AG08395 (cell line): ENCODE measurements around the gene EBF4.

ENCODE experiments used
- DNase-seq: peaks from one replicate; pipeline ENCODE4 v3.0.0; 2012; ENCODE audit warnings: mixed read lengths, low spot score

EBF4 gene

GRCh38 chr20:2745060-2745910 is 52.7 kb downstream of the EBF4 start:
- DNase-seq = no peak

DNA sequence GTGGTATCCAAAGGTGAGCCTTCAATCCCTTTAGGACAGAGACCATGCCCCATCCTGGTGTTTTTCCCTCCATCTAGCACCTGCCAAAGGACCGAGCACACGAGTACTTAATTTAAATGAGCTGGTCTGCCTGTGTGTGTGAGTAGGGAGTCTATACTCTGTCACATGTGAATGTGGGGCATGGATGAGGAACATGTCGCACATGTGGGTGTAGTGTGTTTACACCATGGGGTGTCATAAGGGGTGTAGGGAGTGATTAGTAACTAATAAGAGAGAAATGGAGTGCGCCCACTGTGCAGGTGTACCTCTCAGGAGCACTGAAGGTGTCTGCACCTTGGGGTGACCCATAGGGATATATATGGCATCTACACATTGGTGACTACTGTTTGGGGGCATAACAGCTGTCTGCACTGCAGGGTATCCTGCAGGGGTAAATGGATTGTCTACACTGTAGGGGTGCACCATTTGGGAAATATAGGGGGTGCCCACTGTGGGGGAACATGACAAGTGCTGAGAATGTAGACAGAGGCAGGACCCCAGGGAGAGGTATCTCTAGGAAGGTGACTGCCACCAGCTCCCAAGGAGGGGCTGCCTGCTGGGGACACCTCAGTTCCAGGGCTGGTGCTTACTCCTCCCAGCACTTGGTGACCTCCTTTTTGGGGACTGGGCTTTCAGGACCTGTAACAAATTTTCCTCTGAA is 53.5 kb downstream of the EBF4 start:
- no peak for DNase-seq

GRCh38 chr20:2746636-2747265 is 54.2 kb downstream of the EBF4 start:
- no peak for DNase-seq

DNA sequence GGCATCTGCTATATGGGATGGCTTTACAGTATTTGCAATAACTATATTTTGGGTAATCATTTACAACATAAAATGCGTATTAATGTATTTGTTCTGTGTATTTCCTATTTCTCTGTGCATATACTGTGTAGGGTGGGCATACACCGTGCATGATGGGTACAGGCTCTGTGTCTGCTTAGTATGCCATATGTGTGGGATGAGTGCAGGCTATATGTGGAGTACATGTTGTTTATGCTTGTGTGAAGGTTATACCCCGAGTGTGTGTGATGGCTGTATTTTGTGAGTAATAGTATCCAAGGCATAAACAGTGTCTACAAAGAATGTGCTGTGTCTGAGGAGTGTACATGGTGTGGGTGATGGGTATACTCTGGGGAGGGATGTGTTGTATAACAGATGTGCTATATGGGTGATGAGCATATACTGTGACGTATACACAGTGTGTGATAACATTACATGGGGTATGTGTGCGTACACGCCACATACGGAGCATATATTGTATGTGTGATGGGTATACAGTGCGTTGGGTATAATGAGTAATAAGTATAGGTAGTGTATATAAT is 55.2 kb downstream of the EBF4 start:
- DNase-seq = no peak

DNA sequence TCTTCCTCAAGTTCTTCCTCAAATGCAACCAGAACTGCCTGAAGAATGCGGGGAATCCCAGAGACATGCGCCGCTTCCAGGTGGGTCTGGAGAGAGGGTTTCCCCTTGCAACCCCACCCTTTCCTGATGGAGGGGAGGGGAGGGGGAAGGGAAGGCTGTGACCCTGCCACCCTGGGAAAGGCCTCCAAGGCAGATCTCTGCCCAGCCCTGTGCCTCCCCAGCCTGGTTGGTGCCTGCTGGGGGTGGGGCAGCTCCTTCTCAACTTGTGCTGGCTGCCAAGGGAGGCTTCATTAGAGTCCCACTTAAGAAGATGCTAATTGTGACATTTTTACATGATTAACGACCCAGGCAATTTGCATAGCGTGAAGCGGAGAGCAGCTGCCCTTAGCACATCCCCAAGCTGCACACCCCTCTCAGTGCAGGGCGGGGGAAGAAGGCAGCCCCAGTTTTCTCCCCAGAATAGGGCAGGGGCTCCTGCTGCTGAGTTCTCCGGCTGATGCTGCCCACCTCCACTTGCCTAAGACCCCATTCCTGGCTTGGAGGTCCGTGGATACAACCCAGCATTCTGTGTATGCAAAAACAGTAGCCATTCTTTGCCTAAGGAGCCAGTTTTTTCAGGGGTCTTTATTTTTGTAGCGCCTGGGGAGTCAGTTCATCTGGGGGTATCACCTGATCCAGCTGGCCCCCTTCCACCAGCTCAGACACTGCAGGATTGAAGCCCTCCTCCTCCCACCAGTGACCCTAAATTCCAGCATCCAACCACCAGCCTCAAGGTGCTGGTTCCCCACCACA is 56.2 kb downstream of the EBF4 start:
- no peak for DNase-seq

GRCh38 chr20:2749343-2749950 is 56.9 kb downstream of the EBF4 start:
- no peak for DNase-seq

DNA sequence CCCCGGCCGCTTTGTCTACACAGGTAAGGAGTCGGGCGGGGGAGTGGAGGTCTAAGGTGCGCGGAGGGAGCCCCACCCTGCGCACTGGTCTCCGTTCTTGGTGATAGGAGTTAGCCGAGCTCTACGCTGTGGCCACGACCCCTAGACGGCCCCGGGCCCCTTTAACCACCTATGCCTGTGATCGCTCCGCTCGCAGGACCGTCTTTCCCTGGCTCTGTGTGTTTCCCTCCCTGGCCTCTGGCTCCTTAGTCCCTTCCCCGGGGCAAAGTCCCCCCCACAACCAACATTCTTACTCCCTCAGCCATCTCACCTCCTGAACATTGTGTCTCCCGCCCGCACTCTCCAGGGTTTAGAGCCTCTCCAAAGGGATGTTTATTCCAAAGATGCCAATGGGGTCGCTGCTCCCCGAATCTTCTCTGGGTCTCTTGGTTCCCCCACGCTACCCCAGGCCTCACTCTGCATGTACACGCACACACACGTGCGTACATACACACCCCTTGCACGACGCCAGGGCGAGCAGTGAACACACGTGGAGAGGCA is 57.4 kb downstream of the EBF4 start:
- DNase-seq = no peak

DNA sequence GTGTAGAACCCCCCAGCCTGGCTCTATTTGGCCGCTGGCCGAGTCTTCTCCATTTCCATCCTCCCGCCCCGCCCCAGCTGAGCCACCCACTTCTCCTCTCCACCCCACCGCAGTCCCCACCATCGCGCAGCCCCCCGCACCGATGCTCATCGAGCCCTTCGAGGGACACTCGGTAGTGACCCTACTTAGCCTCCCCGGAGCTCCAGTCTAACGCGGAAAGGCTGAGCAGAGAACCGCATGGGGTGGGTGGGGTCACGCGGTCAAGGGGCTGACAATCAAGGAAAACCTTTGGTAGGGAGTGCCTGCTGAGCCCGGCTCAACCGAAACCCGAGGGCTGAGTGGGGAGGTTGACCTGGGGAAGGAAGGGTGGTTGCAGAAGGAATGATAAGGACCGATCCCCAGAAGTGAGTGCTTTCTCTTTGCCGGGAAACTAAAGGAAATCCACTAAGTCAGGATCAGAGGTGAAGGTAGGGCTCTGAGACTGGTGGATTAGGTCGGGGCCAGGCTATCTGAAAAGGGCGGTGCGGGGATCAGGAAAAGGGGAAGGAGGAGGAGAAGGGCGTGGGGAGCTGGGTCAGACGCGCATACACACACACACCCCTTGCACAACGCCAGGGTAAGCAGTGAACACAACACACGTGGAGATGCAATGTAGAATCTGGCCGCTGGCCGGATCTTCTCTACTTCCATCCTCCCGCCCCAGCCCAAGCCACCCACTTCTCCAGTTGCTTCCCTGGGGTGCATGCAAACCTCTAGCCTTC is 58.1 kb downstream of the EBF4 start:
- peak; percentile 40 for DNase-seq

- DNase-seq = no peak
These were observed 58.8 kb downstream of the EBF4 start for GRCh38 chr20:2751347-2751877.

GRCh38 chr20:2751878-2752566 is 59.4 kb downstream of the EBF4 start:
- no peak for DNase-seq

DNA sequence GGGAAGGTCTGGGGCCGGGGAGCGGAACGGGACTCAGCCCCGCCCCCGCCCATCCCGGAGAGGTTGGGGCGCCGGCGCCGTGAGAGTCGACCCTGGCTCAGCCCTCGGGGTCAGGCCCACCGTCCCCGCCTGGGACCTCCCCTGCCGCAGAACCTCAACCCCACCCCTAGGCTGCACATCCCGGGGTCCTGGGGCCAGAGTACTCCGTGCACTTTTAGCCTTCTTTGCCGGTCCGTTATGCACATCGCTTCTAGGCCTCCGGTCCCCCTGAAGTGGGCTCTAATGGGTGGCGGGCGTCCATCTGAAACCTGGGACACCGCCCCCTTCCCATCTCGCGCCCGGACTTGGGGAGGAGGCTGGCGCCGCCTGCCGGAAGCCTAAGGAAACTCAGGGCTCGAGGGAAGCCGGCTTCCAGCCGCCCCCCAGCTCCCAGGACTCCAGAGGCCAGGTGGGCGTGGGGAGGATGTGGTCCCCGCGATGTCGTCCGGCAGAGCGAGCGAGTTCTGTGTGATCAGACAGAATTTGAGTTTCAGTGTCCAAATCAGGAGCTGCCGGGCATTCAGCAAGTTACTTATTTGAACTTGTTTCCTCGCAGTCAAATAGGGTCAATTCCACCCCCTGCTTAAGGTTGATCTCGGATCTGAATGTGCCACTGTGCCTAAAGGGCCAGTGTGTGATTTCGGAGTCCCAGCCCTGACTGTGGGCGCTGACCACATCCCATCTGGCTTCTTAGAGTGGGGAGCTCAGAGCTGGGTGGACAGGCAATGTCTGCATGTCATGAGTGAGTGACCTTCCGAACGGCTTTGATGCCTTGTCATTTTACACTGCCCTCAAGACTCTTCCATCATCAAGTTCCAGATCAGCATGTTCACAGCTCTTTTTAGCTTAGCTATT is 60.2 kb downstream of the EBF4 start:
- peak; percentile 49 for DNase-seq

- no peak for DNase-seq
These were observed 61.0 kb downstream of the EBF4 start for GRCh38 chr20:2753461-2754040.

GRCh38 chr20:2754424-2754823 is 61.8 kb downstream of the EBF4 start:
- DNase-seq = no peak

DNA sequence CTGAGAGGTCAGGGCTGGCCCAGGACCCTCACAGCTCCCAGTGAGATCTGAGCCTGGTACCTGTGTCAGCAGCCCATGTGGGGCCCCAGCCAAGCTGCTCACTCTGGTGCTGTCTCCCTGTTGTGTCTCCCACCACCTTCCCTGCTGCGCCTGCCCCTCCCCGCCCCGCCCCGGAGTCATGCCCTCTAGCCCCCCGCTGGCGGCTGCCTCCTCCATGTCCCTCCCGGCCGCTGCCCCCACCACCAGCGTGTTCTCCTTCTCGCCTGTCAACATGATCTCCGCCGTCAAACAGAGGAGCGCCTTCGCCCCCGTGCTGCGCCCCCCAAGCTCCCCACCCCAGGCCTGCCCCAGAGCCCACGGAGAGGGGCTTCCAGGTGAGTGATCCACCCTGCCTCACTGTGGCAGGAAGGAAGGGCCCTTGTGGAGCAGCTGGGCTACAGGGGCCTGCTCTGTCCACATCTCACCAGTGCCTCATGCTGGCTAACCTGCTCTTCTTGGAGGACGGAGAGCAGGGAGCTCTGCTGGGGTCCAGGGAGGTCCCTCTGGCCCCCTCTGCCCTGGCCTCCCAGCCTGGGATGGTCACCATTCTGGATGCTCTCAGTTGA is 63.0 kb downstream of the EBF4 start:
- DNase-seq = no peak

- DNase-seq = peak; percentile 69
These were observed 63.6 kb downstream of the EBF4 start for GRCh38 chr20:2756056-2756611.

DNA sequence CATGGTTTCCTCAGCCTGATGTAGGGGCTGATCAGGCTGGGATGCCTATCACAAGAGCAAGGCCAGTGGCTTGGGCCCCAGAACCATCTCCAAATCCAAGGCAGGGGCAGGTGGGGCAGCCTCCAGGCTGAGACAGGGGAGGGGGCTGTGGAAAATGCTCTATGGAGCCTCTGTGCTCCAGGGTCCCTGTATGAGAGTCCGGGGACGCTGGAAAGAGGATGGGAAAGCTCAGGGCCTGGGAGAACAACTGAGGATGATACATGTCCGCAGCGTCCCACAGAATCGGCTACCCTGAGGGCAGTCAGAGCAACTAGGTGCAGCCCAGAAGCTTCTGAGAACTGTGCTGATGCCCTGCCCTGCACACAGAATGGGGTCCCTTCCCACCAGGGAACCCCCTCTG is 64.4 kb downstream of the EBF4 start:
- DNase-seq = no peak

GRCh38 chr20:2757969-2758368 is 65.4 kb downstream of the EBF4 start:
- peak; percentile 2 for DNase-seq
